Naive thymus-derived CD4-positive, alpha-beta T cell (primary cell): ENCODE data around the gene TOB1. TPM values are rescaled to one million over a fixed set of nuclear protein-coding genes. Genes with fewer than 3 reads are reported as not detected.
"Not testable (repeated sequence)": the region's sequence is repeated elsewhere in the genome, so short reads cannot be mapped to it uniquely, and the experiment has no call there.

Experiments
- ATAC-seq: fragments of 150-1000 bp; cut with Tn5 transposase; 2 replicates; pipeline ENCODE4 v1.10.0; 2021; ENCODE audit warnings: mild to moderate bottlenecking, moderate library complexity
- CTCF ChIA-PET: fragments of 350-600 bp; sonication (Branson Sonifier 250); formaldehyde crosslinking; loops from one replicate; lab custom pipeline; 2021; ENCODE audit warnings: antibody characterized with exemption; lab: Charles Lee
- POLR2A ChIA-PET: fragments of 350-600 bp; sonication (Branson Sonifier 250); formaldehyde crosslinking; loops from one replicate; lab custom pipeline; 2021; ENCODE audit warnings: antibody characterized with exemption, inconsistent platforms; lab: Charles Lee
- DNase-seq, 9 donors: peaks; one replicate each; pipeline versions ENCODE4 v3.0.0 to v3.0.0-alpha.2; 2020 to 2022; ENCODE audit warnings: mixed read lengths in 1 of 9
- H3K27ac ChIP-seq: one replicate; pipeline ENCODE4 v1.7.0; 2013; ENCODE audit warnings: mild to moderate bottlenecking, low read depth, low read length, moderate library complexity
- H3K27me3 ChIP-seq, 2 donors: one replicate each; pipeline ENCODE4 v1.7.0; 2013; ENCODE audit warnings: low read length in 2 of 2, mild to moderate bottlenecking in 2 of 2, moderate library complexity in 2 of 2; ENCODE audit not compliant: control insufficient read depth in 2 of 2, insufficient read depth in 2 of 2
- H3K36me3 ChIP-seq, 3 experiments: 1 replicate in 2 of 3; 2 replicates in 1 of 3; pipeline ENCODE4 v1.7.0; 2013; ENCODE audit warnings: low read length in 3 of 3, mild to moderate bottlenecking in 3 of 3, moderate library complexity in 1 of 3; ENCODE audit not compliant: insufficient read depth in 3 of 3, control insufficient read depth in 2 of 3
- H3K4me1 ChIP-seq, 2 donors: one replicate each; pipeline ENCODE4 v1.7.0; 2013; ENCODE audit warnings: low read length in 2 of 2, mild to moderate bottlenecking in 2 of 2, moderate library complexity in 1 of 2; ENCODE audit not compliant: control insufficient read depth in 2 of 2, insufficient read depth in 2 of 2
- H3K4me3 ChIP-seq: 2 replicates; pipeline ENCODE4 v1.7.0; 2013; ENCODE audit warnings: mild to moderate bottlenecking, low read length
- H3K9me3 ChIP-seq, 3 experiments: 1 replicate in 2 of 3; 2 replicates in 1 of 3; pipeline ENCODE4 v1.7.0; 2013; ENCODE audit warnings: low read length in 3 of 3; ENCODE audit not compliant: control insufficient read depth in 2 of 3
- H3K27ac Mint-ChIP-seq, 9 donors: one replicate each; pipeline ENCODE4 v1.8.0; 2020 to 2022; ENCODE audit warnings: mixed read lengths in 9 of 9, mild to moderate bottlenecking in 8 of 9, moderate library complexity in 5 of 9, inconsistent platforms in 2 of 9
- H3K27me3 Mint-ChIP-seq, 5 donors: one replicate each; pipeline ENCODE4 v1.8.0; 2021 to 2022; ENCODE audit warnings: mixed read lengths in 5 of 5, mild to moderate bottlenecking in 1 of 5
- H3K36me3 Mint-ChIP-seq, 5 donors: one replicate each; pipeline ENCODE4 v1.8.0; 2020 to 2022; ENCODE audit warnings: mixed read lengths in 5 of 5, mild to moderate bottlenecking in 3 of 5, inconsistent platforms in 1 of 5
- H3K4me1 Mint-ChIP-seq, 7 donors: one replicate each; pipeline ENCODE4 v1.8.0; 2020 to 2022; ENCODE audit warnings: mixed read lengths in 7 of 7, mild to moderate bottlenecking in 3 of 7, inconsistent platforms in 1 of 7
- H3K4me3 Mint-ChIP-seq, 10 donors: one replicate each; pipeline ENCODE4 v1.8.0; 2020 to 2022; ENCODE audit warnings: mild to moderate bottlenecking in 10 of 10, mixed read lengths in 10 of 10, moderate library complexity in 6 of 10, inconsistent platforms in 2 of 10
- H3K9me3 Mint-ChIP-seq, 11 donors: one replicate each; pipeline ENCODE4 v1.8.0; 2020 to 2022; ENCODE audit warnings: mixed read lengths in 11 of 11, mild to moderate bottlenecking in 4 of 11, inconsistent platforms in 1 of 11, moderate library complexity in 1 of 11
- intact Hi-C, 2 donors: fragments of 100-400 bp; cut with micrococcal nuclease; formaldehyde crosslinking; loops; one replicate each; pipeline ENCODE4 v1.15.1; 2023
- polyA plus RNA-seq, 2 donors: library from polyadenylated mRNA; unstranded; fragments of 300-500 nt; fragmentation: Illumina TruSeq; gene quantifications; one replicate each; pipeline ENCODE4 v1.2.3, GENCODE V29; 2021
- total RNA-seq, 6 experiments: library from RNA in 5 of 6; stranded (reverse) in 5 of 6; gene quantifications; 1 replicate in 5 of 6; 2 replicates in 1 of 6; pipeline ENCODE4 v1.2.3 and lab custom pipeline; 2021 to 2026

The TOB1 gene
- total and polyA plus RNA-seq, 7 experiments from 2014 or later, result 27.9 to 261 (median 131) TPM

DNA sequence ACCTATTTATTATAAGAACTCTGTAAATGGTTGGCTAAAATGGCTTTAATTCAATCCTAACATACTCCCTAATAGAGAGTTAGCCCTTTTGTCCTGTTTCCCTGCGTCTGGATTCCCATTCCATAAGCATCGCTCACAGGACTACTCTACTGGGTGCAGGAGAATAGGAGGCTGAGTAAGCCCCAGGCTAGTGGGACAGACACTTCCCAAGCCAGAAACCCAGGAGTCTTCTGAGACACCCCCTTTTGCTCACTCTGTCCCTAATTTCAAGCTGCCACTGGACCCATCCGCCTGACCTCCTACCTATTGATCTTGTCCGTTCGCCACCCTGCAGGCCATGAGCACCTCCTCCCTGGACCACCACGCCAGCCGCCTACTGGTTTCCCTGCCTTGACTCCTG lies 16.7 kb upstream of the TOB1 start:
- Histone ChIP-seq H3K9me3 (no peaks in the 10 kb centered on the region), H3K27ac (no peak overlapping the region), H3K4me3 (no peak overlapping the region), H3K27me3 (no peaks in the 10 kb centered on the region), H3K36me3 (no peaks in the 10 kb centered on the region), H3K4me1 (peaks cover 0 to 13% of the 10 kb centered on the region in 2 donors)
- no peak overlapping the region for H3K4me3 Mint-ChIP-seq
- CTCF ChIA-PET, result interaction anchor here (0.6 kb wide), 1 partner anchor 108 kb away, joined by 4 read pairs; no protein-coding TSS in a partner anchor
- no peak for DNase-seq
- POLR2A ChIA-PET, result interaction anchor here (2.0 to 12.5 kb wide), 4 partner anchors 10 to 23 kb away, joined by 5 to 143 read pairs (median 10); partner anchors contain the start of gene TOB1
- H3K27me3 Mint-ChIP-seq, result peaks cover 0 to 22% (median 0%) of the 10 kb centered on the region in 5 donors
- H3K4me1 Mint-ChIP-seq, result peaks cover 22 to 44% (median 33%) of the 10 kb centered on the region in 7 donors
- intact Hi-C loops, result no loop called here
- peaks cover 0 to 3% (median 0%) of the 10 kb centered on the region in 5 donors for H3K36me3 Mint-ChIP-seq
- ATAC-seq, result no peak
- H3K9me3 Mint-ChIP-seq, result peaks cover 0 to 4% (median 0%) of the 10 kb centered on the region in 11 donors
- peak overlapping the region in 1 of 9 donors; percentile 80 for H3K27ac Mint-ChIP-seq

DNA sequence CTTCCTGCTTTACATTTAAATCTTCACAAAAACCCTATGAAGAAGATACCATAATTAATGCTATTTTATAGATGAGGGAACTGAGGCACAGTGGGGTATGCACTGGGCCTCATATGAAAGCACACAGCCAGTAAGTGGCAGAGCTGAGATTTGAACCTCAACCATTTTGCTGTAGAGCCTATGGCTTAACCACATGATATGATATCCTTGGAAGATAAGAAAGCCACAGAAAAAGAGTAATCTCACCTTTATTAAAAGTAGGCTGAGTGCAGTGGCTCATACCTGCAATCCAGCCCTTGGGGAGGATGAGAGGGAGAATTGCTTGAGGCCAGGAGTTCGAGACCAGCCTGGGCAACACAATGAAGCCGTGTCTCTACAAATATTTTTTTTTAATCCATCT lies 15.0 kb upstream of the TOB1 start:
- Mint-ChIP-seq H3K9me3 (peaks cover 0 to 4% (median 0%) of the 10 kb centered on the region in 11 donors), H3K27ac (peak overlapping the region in 4 of 9 donors; percentile 4 to 68 (median 44))

DNA sequence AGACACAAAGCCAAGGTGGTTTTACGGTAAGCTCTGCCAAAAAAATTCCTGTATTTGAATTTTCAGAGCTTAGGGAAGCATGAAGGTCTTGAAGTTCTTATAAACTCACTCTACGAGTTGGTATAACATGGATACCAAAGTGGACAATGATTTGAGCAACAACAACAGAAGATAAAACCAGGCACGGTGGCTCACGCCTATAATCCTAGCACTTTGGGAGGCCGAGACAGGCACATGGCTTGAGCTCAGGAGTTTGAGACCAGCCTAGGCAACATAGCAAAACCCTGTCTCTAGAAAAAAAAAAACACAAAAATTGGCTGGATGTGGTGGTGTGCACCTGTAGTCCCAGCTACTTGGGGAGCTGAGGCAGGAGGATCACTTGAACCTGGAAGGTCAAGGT lies 12.9 kb upstream of the TOB1 start:
- no peak overlapping the region for H3K4me3 ChIP-seq
- intact Hi-C loops, result no loop called here
- H3K27ac ChIP-seq, result no peak overlapping the region
- Mint-ChIP-seq H3K4me3 (no peak overlapping the region), H3K4me1 (peaks cover 9 to 20% (median 18%) of the 10 kb centered on the region in 7 donors), H3K9me3 (peaks cover 0 to 4% (median 0%) of the 10 kb centered on the region in 11 donors), H3K27ac (no peak overlapping the region), H3K27me3 (peaks cover 0 to 38% (median 0%) of the 10 kb centered on the region in 5 donors), H3K36me3 (peaks cover 0 to 5% (median 0%) of the 10 kb centered on the region in 5 donors)
- no peak for DNase-seq
- ATAC-seq, result no peak
- no peaks in the 10 kb centered on the region for H3K36me3 ChIP-seq
- peaks cover 0 to 6% of the 10 kb centered on the region in 2 donors for H3K27me3 ChIP-seq
- POLR2A ChIA-PET, result interaction anchor here (0.8 to 9.8 kb wide), 8 partner anchors 8 to 71 kb away, joined by 3 to 88 read pairs (median 6); partner anchors contain the start of gene TOB1
- H3K9me3 ChIP-seq, result no peaks in the 10 kb centered on the region
- peaks cover 0 to 7% of the 10 kb centered on the region in 2 donors for H3K4me1 ChIP-seq
- CTCF ChIA-PET, result no interaction called here

More for the DNA sequence above, 15.0 kb upstream of the TOB1 start:
- no peaks in the 10 kb centered on the region for H3K9me3 ChIP-seq
- H3K4me3 Mint-ChIP-seq, result peak overlapping the region in 2 of 10 donors; percentile 2 to 20
- H3K4me1 Mint-ChIP-seq, result peaks cover 13 to 28% (median 18%) of the 10 kb centered on the region in 7 donors
- H3K27ac ChIP-seq, result no peak overlapping the region
- POLR2A ChIA-PET, result interaction anchor here (1.0 to 12.5 kb wide), 2 partner anchors 16 to 28 kb away, joined by 3 to 143 read pairs; partner anchors contain the start of gene TOB1
- no peaks in the 10 kb centered on the region for H3K36me3 ChIP-seq
- peaks cover 0 to 5% (median 0%) of the 10 kb centered on the region in 5 donors for H3K36me3 Mint-ChIP-seq
- DNase-seq (no peak), ATAC-seq (no peak)
- no peaks in the 10 kb centered on the region for H3K27me3 ChIP-seq
- peaks cover 0 to 25% (median 0%) of the 10 kb centered on the region in 5 donors for H3K27me3 Mint-ChIP-seq
- H3K4me1 ChIP-seq, result peaks cover 0 to 10% of the 10 kb centered on the region in 2 donors
- H3K4me3 ChIP-seq, result no peak overlapping the region
- intact Hi-C loops, result no loop called here
- CTCF ChIA-PET, result no interaction called here

DNA sequence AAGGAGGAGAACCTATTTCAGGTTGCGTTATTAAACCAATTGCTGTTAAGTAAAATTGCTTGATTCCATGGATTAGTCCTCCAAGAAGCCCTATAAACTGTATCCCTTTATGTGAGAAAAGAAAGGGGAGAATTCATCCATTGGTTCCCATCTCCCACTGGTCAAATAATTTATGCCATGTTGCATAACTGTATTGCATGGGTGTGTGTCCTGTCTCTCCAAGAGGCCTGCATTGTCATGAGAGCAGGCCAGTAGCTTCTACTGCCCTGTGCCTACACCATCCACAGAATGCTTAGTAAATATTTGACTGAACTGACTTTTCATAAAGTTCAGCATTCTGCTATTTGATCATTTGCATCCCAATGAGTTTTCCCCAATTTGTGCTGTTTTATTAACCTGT lies 11.7 kb upstream of the TOB1 start:
- intact Hi-C loops, result no loop called here
- Histone ChIP-seq H3K4me3 (no peak overlapping the region), H3K36me3 (no peaks in the 10 kb centered on the region), H3K27me3 (peaks cover 0 to 6% of the 10 kb centered on the region in 2 donors), H3K27ac (no peak overlapping the region), H3K4me1 (peaks cover 4 to 12% of the 10 kb centered on the region in 2 donors), H3K9me3 (no peaks in the 10 kb centered on the region)
- H3K36me3 Mint-ChIP-seq, result peaks cover 0 to 6% (median 0%) of the 10 kb centered on the region in 5 donors
- DNase-seq (no peak), ATAC-seq (no peak)
- CTCF ChIA-PET, result interaction anchor here (0.9 kb wide), 1 partner anchor 79 kb away, joined by 3 read pairs; no protein-coding TSS in a partner anchor
- peaks cover 0 to 47% (median 0%) of the 10 kb centered on the region in 5 donors for H3K27me3 Mint-ChIP-seq
- peaks cover 15 to 28% (median 21%) of the 10 kb centered on the region in 7 donors for H3K4me1 Mint-ChIP-seq
- H3K27ac Mint-ChIP-seq, result no peak overlapping the region
- no peak overlapping the region for H3K4me3 Mint-ChIP-seq
- H3K9me3 Mint-ChIP-seq, result peaks cover 0 to 4% (median 0%) of the 10 kb centered on the region in 11 donors
- POLR2A ChIA-PET, result interaction anchor here (1.4 to 9.8 kb wide), 3 partner anchors 11 to 30 kb away, joined by 6 to 88 read pairs (median 34); partner anchors contain the start of gene TOB1

DNA sequence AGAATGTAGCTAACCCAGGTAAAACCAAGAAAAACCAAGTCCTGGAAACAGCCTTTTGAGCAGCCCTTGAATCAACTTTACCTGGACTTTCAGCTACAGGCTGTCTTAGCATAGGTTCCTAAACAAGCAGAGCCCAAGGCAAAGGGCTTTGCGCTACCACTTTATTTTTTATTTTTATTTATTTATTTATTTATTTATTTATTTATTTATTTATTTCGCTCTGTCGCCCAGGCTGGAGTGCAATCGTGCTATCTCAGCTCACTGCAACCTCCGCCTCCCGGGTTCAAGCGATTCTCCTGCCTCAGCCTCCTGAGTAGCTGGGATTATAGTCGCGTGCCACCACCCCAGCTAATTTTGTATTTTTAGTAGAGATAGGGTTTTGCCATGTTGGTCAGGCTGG lies 10.9 kb upstream of the TOB1 start:
- H3K4me1 ChIP-seq, result peaks cover 12 to 20% of the 10 kb centered on the region in 2 donors
- H3K9me3 ChIP-seq, H3K27me3 ChIP-seq, H3K27ac ChIP-seq, H3K4me3 Mint-ChIP-seq, H3K36me3 Mint-ChIP-seq, ATAC-seq, H3K4me3 ChIP-seq, H3K9me3 Mint-ChIP-seq, intact Hi-C loops, DNase-seq, H3K27ac Mint-ChIP-seq, H3K36me3 ChIP-seq: not testable (repeated sequence)
- ChIA-PET POLR2A (interaction anchor here (0.9 to 9.8 kb wide), 3 partner anchors 9 to 31 kb away, joined by 4 to 88 read pairs (median 34); partner anchors contain the start of gene TOB1), CTCF (interaction anchor here (0.9 to 1.2 kb wide), 2 partner anchors 24 to 81 kb away, joined by 3 read pairs; no protein-coding TSS in a partner anchor)
- peaks cover 17 to 36% (median 27%) of the 10 kb centered on the region in 7 donors for H3K4me1 Mint-ChIP-seq
- H3K27me3 Mint-ChIP-seq, result peaks cover 0 to 48% (median 0%) of the 10 kb centered on the region in 5 donors

DNA sequence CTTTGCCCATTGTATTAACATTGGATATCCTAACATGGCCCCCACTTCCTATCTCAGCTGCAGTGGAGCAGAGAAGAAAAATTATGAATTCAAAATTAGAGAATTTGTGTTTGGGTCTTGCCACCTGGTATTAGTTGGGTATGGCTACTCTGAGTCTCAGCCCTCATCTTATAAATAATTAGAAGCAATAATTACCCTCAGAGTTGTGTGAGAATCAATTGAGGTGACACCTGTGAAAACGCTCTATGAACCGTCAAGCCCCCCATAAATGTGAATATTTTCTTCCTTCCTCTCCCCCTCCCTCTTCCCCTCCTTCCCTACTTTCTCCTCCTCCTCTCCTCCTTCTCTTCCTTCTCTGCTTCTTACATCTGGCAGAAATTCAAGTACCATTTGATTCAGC lies 8.9 kb upstream of the TOB1 start:
- POLR2A ChIA-PET, result interaction anchor here (0.8 to 9.8 kb wide), 8 partner anchors 9 to 75 kb away, joined by 3 to 88 read pairs (median 4); partner anchors contain the start of gene TOB1
- intact Hi-C loops, result no loop called here
- H3K27me3 ChIP-seq, result peaks cover 0 to 6% of the 10 kb centered on the region in 2 donors
- H3K4me3 Mint-ChIP-seq, result no peak overlapping the region
- no peaks in the 10 kb centered on the region for H3K9me3 ChIP-seq
- no peak for ATAC-seq
- peaks cover 0 to 42% (median 0%) of the 10 kb centered on the region in 5 donors for H3K27me3 Mint-ChIP-seq
- DNase-seq, result no peak
- peaks cover 0 to 2% (median 0%) of the 10 kb centered on the region in 11 donors for H3K9me3 Mint-ChIP-seq
- CTCF ChIA-PET, result interaction anchor here (1.1 to 1.5 kb wide), 3 partner anchors 23 to 34 kb away, joined by 3 read pairs; no protein-coding TSS in a partner anchor
- H3K36me3 Mint-ChIP-seq, result peaks cover 0 to 5% (median 0%) of the 10 kb centered on the region in 5 donors
- no peak overlapping the region for H3K4me3 ChIP-seq
- H3K4me1 ChIP-seq, result peaks cover 19 to 32% of the 10 kb centered on the region in 2 donors
- H3K36me3 ChIP-seq, result no peaks in the 10 kb centered on the region
- peaks cover 18 to 42% (median 31%) of the 10 kb centered on the region in 7 donors for H3K4me1 Mint-ChIP-seq
- peak overlapping the region in 3 of 9 donors; percentile 6 to 66 (median 34) for H3K27ac Mint-ChIP-seq
- no peak overlapping the region for H3K27ac ChIP-seq
